AG04449 (cell line): ENCODE results near the gene YDJC.
"Not testable (repeated sequence)": the region's sequence is repeated elsewhere in the genome, so short reads cannot be mapped to it uniquely, and the experiment has no call there.

Experiments
- CTCF ChIA-PET: fragments of 350-600 bp; formaldehyde crosslinking; extraction: SDS; loops from one replicate; lab custom pipeline; 2021; ENCODE audit warnings: antibody characterized with exemption; lab: Yijun Ruan, JAX
- POLR2A ChIA-PET: fragments of 400-600, 350-600 bp; formaldehyde crosslinking; extraction: SDS; loops from one replicate; lab custom pipeline; 2020; ENCODE audit warnings: antibody characterized with exemption, inconsistent platforms; lab: Yijun Ruan, JAX
- DNase-seq: peaks from one replicate; pipeline ENCODE4 v3.0.0-alpha.2; 2010; ENCODE audit warnings: low read depth, low spot score
- H3K4me3 ChIP-seq: 2 replicates; pipeline ENCODE4 v1.5.1; 2011; ENCODE audit warnings: low read depth, mild to moderate bottlenecking, control low read depth, low read length
- CTCF ChIP-seq: IDR thresholded peaks from one replicate; pipeline ENCODE4 v1.5.1; 2011; ENCODE audit warnings: mild to moderate bottlenecking, moderate library complexity, low read length, control low read depth, inconsistent platforms; ENCODE audit not compliant: insufficient read depth; ENCODE audit errors: missing control alignments

Gene YDJC

GRCh38 chr22:21622919-21623647, 6.7 kb downstream of the YDJC start:
- CTCF ChIA-PET: interaction anchor here (1.2 to 1.5 kb wide), 3 partner anchors 9 to 30 kb away, joined by 3 to 7 read pairs (median 3); no protein-coding TSS in a partner anchor

GRCh38 chr22:21622011-21622918, 7.6 kb downstream of the YDJC start:
- POLR2A ChIA-PET: no interaction called here
- H3K4me3 ChIP-seq: no peak overlapping the region
- CTCF ChIA-PET: interaction anchor here (1.3 to 5.3 kb wide), 4 partner anchors 8 to 29 kb away, joined by 3 to 41 read pairs (median 6); partner anchors contain the start of genes SDF2L1 and YDJC
- TF ChIP-seq CTCF: no peak
- DNase-seq: no peak

More at GRCh38 chr22:21622919-21623647, 6.7 kb downstream of the YDJC start:
- TF ChIP-seq CTCF: no peak
- H3K4me3 ChIP-seq: no peak overlapping the region
- no peak for DNase-seq
- POLR2A ChIA-PET: no interaction called here

GRCh38 chr22:21621025-21621424, 8.8 kb downstream of the YDJC start:
- TF ChIP-seq CTCF: no peak
- no peak overlapping the region for H3K4me3 ChIP-seq
- no peak for DNase-seq
- ChIA-PET POLR2A (no interaction called here), CTCF (interaction anchor here (1.5 to 5.3 kb wide), 2 partner anchors 9 to 21 kb away, joined by 8 to 41 read pairs; partner anchors contain the start of genes SDF2L1 and YDJC)

GRCh38 chr22:21617337-21617736, 12.5 kb downstream of the YDJC start:
- DNase-seq, POLR2A ChIA-PET: not testable (repeated sequence)
- CTCF ChIA-PET: interaction anchor here (1.0 to 5.3 kb wide), 2 partner anchors 12 to 29 kb away, joined by 3 to 41 read pairs; partner anchors contain the start of gene YDJC

GRCh38 chr22:21615731-21616130, 14.1 kb downstream of the YDJC start:
- no peak for TF ChIP-seq CTCF
- DNase-seq: no peak
- ChIA-PET POLR2A (no interaction called here), CTCF (interaction anchor here (1.2 to 1.5 kb wide), 4 partner anchors 13 to 30 kb away, joined by 5 to 8 read pairs (median 6); partner anchors contain the start of genes SDF2L1 and YDJC)
- no peak overlapping the region for H3K4me3 ChIP-seq

More at GRCh38 chr22:21617337-21617736, 12.5 kb downstream of the YDJC start:
- H3K4me3 ChIP-seq: not testable (repeated sequence)

GRCh38 chr22:21613553-21614233, 16.1 kb downstream of the YDJC start:
- no peak for TF ChIP-seq CTCF
- CTCF ChIA-PET: interaction anchor here (1.2 to 2.5 kb wide), 5 partner anchors 10 to 38 kb away, joined by 3 to 14 read pairs (median 6); partner anchors contain the start of genes SDF2L1 and YDJC
- no peak for DNase-seq
- no peak overlapping the region for H3K4me3 ChIP-seq
- POLR2A ChIA-PET: interaction anchor here (0.6 to 1.0 kb wide), 2 partner anchors 12 to 31 kb away, joined by 3 read pairs; no protein-coding TSS in a partner anchor
